HG02870 (cell line): ENCODE results near the gene HDAC4.

ENCODE experiments used
- ATAC-seq: cut with Tn5 transposase; IDR thresholded peaks from one replicate; pipeline ENCODE4 v1.9.1; 2021; ENCODE audit warnings: mild to moderate bottlenecking, moderate library complexity; ENCODE audit not compliant: unreplicated experiment

The HDAC4 gene

GRCh38 chr2:239245872-239246721 lies 154.7 kb downstream of the HDAC4 start:
- no peak for ATAC-seq

GRCh38 chr2:239245107-239245506 lies 155.7 kb downstream of the HDAC4 start:
- ATAC-seq: no peak

GRCh38 chr2:239244625-239245024 lies 156.2 kb downstream of the HDAC4 start:
- no peak for ATAC-seq

- no peak for ATAC-seq
Measured at GRCh38 chr2:239241431-239241960, 159.3 kb downstream of the HDAC4 start.

- ATAC-seq: no peak
Measured at GRCh38 chr2:239240414-239240881, 160.4 kb downstream of the HDAC4 start.

GRCh38 chr2:239239607-239240413 lies 161.0 kb downstream of the HDAC4 start:
- ATAC-seq: no peak

- no peak for ATAC-seq
Measured at GRCh38 chr2:239238839-239239606, 161.8 kb downstream of the HDAC4 start.

GRCh38 chr2:239238381-239238780 lies 162.4 kb downstream of the HDAC4 start:
- ATAC-seq: no peak

- no peak for ATAC-seq
Measured at GRCh38 chr2:239236808-239237205, 164.0 kb downstream of the HDAC4 start.

- ATAC-seq: no peak
Measured at GRCh38 chr2:239236043-239236807, 164.6 kb downstream of the HDAC4 start.

GRCh38 chr2:239235311-239235710 lies 165.5 kb downstream of the HDAC4 start:
- ATAC-seq: no peak

GRCh38 chr2:239234191-239235175 lies 166.3 kb downstream of the HDAC4 start:
- ATAC-seq: no peak

GRCh38 chr2:239233576-239233975 lies 167.2 kb downstream of the HDAC4 start:
- no peak for ATAC-seq

GRCh38 chr2:239232195-239232578 lies 168.6 kb downstream of the HDAC4 start:
- no peak for ATAC-seq

- no peak for ATAC-seq
Measured at GRCh38 chr2:239231231-239232194, 169.3 kb downstream of the HDAC4 start.

GRCh38 chr2:239230318-239231052 lies 170.3 kb downstream of the HDAC4 start:
- ATAC-seq: no peak
